GM19455 (cell line): ENCODE data around the gene ARHGAP5.

Experiments
- ATAC-seq: cut with Tn5 transposase; IDR thresholded peaks from one replicate; pipeline ENCODE4 v1.9.1; 2021; ENCODE audit not compliant: unreplicated experiment

ARHGAP5 gene

DNA sequence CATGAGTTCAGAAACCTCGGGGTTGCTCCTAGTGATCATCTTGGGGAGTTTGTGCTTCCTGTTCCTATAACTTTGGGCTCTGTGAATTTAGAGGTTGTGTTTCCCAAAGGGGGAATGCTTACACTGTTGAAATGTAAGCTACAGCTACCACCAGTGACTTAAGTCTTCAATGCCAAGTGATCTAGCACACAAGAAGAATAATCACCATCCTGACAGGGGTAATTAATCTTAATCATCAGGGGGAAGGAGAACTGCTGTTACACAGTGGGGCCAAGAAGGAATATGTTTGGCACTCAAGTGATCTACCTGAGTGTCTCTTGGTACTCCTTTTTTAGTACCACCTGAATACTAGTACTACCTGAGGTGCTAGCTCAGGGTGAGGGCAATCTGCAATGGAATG, 89.8 kb downstream of the ARHGAP5 start:
- no peak for ATAC-seq

DNA sequence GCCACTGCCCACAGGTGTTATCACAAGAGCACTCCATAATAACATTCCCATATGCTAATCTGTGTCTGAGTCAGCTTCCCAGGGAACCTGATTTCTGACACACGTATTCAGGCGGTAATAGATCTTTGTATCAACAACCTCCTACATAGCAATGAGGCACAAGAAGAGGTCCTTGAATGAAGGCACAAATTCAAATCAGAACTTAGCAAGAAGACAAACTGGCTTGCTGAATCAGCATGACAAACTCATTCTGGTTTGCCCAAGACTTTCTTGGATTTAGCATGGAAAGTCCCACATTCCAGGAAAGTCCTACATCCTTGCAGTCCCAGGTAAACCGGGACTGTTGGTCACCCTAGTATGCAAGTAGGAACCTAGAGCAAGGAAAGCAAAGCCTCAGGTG, 90.8 kb downstream of the ARHGAP5 start:
- ATAC-seq = no peak

DNA sequence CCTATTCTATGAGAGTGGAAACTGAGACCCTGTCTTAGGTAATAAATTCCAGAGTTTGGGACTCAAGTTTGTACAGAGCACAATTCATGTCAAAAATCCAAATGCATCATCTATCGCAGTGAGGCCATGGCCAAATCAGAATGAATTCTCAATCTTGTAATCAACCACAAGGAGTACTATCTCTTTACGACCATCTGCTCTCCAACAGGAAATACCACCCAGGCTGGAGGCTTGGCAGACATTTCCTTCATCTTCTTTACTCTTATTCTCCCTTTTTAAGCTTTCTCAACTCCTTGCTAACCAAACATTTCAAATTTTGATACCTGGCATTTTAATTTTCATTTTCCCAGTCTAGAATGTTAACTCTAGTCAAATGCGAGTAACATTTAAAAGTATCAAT, 92.1 kb downstream of the ARHGAP5 start:
- ATAC-seq = no peak

DNA sequence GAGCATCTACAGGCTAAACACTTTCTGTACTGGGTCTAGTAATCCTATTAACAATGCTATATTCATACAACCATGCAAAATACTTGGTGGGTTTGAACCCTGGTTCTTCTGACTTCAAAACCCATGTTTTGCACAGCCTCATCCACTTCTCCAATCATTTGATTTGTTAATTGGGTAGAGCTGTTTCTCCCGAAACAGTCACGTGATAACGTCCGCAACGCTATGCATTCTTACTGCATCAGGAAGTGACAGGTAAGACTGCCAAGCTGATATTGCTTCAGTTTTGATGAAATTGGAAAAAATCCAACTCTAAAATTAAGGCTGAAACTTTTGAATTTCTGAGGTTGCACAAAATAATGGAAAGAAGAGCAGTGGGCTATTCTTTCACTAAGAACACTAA, 94.4 kb downstream of the ARHGAP5 start:
- no peak for ATAC-seq

DNA sequence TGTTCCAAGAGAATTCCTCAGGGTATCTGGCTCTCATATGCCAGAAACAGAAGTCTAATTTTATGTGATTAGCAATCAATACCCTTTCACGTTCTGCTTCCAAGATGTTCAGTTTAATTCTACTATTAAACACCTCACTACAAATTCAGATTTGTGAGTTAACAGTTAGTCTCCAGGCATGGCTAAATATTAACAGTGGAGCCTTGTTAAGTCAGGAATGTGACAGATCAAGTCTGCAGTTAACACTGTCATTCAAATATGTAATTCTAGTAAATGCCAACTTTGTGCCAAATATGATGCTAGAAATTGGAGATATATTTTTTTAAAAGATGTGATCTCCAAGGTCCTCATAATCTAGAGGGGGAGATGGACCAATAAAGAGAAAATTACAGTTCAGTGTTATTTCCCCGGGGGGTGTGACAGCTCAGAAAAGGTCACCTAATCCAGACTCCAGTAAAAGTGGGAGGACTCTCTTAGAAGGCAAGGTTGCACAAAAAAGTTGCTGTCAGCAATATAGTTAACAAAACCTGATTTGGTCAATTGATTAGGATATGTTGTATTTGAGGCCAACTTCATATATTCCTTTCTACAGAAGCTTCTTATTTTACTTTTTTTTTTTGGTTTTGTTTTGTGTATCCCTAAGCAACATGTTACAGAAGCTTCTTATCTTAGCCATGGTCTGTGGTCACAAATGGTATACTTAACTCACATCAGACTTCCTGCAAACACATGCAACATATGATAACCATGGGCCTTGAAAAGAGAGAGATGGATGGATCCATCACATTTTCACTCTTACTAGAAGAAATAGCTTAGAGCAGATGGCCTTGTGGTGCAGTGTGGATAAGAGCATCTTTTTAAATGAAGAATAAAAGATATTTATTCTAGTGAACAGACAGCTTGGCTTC, 106.3 kb downstream of the ARHGAP5 start:
- ATAC-seq = no peak

DNA sequence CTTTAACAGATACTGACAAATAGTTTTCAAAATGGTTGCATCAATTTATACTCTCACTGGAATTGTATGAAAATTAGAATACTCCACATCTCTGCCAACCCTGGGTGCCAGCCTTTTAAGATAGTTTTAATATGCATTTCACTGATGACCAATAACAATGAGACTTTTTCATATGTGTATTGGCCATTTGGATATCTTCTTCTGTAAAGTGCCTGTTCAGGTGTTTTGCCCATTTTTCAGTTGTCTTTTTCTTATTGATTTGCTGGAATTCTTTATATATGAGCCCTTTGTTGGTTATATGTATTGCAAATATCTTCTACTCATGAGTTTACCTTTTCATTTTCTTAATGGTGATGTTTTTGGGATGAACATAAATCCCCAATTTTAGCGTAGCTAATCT, 108.0 kb downstream of the ARHGAP5 start:
- ATAC-seq = no peak

DNA sequence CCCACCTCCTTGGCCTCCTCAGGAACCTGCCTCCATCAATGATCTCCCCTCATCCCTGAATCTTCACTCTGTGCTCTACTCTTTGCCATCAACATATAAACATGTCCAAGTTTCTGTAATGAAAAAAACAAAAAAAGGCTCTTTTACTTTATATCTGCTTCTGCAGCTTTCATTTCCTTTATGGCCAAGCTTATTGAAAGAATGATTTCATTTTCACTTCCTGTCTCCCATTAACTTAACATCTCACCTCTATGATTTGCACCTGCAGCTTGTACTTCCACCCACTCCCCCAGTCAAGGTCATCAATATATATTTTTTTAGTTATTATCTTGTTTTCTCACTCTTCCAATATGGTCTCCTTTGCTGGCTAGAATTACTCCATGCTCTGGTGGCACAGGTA, 109.1 kb downstream of the ARHGAP5 start:
- no peak for ATAC-seq

DNA sequence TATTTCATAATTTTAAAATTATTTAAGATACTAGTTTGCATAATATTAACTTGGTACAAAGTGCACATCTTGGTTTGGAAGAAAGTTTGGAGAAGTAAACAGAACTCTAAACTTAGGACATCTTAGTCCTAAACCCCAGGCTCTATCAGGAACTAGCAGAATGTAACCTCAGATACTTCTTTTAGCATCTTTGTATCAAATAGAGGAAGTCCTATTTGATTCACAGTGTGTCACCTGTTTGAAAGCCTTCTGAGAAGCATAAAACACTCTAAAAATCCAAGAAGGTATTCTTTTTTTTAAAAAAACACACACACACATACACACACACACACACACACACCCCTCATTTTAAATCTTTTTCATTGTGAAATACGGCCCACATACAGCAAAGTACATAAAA, 112.7 kb downstream of the ARHGAP5 start:
- no peak for ATAC-seq

DNA sequence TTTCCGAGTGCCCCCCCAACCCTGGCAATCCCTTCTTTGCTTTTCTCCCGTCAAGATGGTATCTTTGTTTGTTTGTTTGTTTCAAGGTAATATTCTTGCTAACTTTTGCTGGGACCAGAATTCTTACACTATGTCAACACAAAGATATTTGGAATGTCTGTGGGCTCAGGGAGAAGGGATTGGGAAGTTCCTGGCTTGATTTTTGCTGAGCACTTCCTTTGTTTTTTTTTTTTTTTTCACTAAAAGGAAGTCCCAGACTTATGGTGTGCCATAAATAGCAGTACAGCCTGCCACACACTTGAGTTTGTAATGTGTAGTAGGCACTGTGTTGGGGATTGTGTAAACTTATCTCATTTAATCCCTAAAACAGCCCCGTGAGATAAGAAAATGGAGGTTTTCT, 113.6 kb downstream of the ARHGAP5 start:
- ATAC-seq = no peak

DNA sequence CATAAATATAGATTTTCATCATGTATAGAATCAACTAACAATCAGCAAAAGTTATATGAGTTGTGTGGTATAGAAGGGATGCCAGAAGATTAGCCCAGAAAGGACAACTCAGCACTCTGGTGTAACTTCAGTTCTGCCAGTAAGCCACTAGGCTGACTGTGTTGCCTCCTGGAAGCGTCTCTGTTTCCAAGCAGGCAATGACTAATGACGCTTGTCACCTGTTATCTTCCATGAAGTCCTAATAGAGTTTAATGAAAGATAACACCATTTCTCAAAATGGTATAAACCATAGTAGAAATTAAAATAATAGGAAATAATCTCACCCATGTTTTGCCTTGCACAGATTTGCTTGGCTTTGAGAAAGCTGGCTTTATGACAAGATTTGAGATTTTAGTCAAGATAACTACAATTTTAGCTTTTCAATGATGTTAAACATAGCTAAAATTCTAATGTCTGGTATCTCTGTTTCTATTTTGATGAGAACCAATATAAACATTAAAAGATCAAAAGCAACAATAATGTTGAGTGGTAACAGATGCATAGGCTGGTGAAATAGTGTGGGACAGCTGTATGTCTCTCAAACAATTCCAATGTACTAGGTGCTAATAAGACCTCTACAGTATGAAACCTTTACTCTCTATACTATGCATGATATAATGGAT, 115.7 kb downstream of the ARHGAP5 start:
- ATAC-seq = no peak

DNA sequence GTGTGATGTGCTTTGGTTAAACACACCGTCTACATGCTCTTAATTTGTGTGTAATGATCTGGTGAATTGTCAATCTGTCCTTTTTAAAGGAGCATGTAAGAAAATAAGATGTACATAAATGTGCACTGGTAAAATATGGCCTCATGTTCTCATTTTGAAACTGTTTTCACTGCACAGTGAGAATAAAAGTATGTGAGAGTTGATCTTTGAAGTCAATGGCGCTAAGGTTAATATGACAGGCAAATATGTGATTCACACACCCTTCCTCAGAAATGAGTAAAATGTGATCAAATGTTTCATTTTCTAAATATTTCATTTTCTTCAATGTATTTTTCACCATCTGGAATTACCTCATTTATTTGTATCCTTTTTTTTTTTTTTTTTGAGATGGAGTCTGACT, 116.4 kb downstream of the ARHGAP5 start:
- no peak for ATAC-seq

DNA sequence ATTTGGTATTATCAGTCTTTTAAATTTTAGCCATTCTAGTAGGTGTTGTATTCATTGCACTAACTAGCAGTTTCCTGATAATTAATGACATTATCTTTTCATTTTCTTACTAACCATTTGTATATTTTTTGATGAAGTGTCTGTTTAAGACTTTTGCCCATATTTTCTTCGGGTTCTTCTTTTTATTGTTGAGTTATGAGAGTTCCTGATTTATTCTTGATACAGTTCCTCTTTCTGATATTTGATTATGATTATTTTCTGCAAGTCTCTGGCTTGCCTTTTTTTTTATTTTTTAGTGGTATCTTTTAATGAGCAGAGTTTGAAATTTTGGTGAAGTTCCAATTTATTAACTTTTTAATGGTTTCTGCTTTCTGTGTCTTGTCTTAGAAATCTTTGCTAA, 118.5 kb downstream of the ARHGAP5 start:
- ATAC-seq = no peak

DNA sequence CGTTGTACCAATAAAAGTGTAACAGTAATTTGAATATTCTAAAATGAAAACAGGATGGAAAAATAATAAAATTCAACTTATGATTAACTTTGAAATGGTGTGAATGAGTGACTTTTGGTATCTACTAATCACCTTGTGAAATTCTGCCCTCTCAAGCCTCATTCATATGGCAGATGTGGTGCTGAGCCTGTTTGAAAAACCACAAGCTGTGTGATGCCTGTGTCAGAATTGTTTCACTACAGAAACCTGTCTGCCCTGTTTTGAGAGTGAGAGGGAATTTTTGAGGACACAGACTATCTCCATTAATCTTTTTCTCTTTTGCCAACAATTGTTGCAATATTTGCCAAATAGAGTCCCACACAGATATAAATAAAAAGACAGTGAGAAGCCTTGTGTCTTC, 120.8 kb downstream of the ARHGAP5 start:
- peak; percentile 37 for ATAC-seq

DNA sequence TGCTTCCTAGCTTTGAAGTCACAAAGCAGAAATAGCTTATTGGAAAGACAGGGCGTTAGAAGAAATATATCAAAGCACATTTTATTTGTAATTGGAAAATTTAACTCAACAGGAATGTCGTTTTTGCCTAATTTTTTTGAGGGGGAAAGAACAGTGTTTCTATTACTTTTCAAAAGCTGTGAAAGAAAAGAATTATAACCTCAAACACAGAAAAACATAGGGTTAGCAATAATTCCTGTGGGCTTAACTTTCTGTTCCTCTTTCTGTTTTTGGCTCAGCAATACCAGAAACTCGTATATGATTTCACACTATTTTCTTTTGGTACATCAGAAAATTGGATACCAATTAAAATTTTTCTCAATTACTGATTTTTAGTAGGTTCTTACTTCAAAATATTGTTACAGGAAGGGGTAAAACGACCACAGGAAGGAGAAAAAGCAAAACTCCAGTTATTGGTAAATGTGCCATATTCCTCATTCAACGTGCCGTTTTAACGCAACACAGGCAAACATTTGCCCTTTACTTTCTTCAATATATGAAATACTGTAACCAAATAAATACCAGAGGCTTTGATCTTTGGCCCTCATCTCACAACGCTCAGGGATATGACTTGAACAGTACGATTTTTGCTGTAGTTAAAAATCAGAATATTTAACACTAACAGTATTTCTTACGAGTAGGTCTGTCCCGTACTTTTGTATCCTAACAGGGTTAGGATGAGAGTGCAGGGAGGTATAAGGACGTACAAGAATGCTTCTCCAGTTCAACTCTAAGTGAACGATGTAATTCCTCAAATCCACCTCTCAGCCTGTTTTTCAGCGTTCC, 123.5 kb downstream of the ARHGAP5 start:
- no peak for ATAC-seq

DNA sequence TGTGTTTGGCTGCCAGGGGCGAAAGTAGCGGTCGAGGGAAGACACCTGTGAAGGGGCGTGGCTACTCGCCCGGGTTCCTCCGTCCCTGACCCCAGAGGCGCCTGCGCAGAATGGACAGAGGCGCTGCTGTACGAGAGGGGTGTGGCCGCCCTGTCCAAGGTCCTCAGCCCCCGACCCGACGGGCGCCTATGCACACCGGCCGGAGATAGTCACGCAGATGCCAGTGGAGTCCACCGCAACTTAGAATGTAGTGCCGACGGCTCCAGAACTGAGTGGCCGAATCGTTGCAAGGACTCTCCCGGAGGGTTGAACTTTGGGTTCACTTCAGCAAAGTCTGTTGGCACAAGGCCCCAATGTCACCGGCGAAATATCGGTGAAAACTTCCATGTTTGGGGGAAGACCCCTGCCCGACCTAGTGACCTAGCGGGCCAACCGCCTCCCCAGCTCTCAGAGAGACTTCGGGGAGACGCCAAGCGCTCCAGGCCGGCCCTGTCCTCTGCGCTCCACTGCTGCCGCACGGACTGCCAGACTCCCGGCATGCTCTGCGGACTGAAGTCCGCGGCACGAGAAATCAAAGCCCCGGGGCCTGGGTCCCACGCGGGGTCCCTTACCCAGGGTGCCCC, 124.2 kb downstream of the ARHGAP5 start:
- peak; percentile 56 for ATAC-seq

DNA sequence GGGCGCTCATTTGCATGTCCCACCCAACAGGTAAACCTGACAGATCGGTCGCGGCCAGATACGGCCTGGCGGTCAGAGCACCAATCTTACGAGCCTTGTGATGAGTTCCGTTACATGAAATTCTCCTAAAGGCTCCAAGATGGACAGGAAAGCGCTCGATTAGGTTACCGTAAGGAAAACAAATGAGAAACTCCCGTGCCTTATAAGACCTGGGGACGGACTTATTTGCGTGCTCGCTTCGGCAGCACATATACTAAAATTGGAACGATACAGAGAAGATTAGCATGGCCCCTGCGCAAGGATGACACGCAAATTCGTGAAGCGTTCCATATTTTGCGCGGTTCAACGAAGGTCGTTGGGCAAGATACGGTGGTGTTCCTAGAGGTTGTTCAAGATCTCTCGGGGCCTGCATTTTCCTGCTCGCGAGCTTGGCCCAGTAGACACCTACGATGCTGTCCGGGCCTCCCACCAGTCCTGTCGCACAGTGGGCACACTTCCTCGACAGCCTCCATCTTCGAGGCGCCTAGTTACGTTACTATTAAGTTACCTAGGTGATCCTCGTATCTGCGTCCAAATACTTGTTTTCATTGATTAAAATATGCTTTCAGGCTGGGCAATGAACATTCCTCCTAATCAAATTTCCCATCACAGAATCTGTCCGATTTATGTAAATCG, 124.8 kb downstream of the ARHGAP5 start, which contains the start of gene RNU6-7:
Gene RNU6-7, plus strand, starts transcription at position 230 of the 675 bp plus-strand sequence.
- ATAC-seq = no peak

DNA sequence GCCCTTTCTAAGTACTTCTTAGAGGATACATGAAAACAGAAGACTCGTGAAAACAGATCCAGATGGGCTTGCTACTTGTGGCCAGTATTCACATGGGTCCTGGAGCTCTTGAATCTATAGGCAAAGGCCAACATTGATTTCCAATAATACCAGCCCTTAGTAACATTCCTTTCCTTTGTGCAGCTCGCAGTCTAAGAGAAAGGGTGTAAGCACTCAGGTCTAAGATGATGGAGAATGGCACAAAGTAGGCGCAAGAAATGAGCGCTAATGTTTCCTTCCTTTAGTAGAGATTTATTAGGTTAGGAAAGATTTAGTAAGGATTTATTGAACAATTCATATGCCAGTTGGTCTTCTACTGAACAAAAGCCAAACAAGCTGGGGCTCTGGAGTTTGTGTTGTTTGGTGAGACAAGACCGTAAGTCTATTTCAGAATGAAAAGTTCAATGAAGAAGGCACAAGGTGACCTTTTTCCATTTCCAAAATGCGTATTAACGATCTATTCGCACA, 125.4 kb downstream of the ARHGAP5 start:
- no peak for ATAC-seq

DNA sequence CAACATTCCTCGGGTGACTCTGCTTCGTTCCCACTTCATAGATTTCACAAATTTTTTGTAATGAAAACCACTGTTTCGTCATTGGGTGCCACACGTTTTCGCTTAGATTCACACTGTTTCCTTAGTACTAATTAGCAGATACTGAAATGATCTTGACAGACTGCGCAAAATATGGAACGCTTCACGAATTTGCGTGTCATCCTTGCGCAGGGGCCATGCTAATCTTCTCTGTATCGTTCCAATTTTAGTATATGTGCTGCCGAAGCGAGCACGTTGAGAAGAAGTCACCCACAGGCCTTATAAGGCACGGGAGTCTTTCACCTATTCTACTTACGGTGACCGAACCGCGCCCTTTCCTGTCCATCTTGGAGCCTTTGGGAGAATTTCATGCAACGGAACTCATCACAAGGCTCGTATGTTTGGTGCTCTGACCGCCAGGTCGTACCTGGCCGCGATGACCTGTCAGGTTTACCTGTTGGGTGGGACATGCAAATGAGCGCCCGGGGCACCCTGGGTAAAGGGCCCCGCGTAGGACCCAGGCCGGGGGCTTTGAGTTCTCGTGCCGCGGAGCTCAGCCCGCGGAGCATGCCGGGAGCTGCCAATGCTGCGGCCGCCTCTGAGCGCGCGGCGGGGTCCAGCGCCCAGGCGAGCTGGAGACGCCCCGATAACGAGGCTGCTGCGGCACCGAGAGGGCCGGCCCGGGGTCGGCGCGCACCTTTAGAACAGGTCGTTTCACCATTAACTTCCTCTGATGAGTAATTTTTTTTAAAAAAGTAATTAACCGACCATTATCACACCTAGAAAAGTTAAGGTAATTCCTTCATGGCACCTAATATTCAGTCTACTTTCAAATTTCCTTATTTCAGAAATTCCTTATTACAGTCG, 126.1 kb downstream of the ARHGAP5 start, which contains the start of gene RNU6-8:
Gene RNU6-8, minus strand, starts transcription at position 272 of the 885 bp plus-strand sequence.
- ATAC-seq = peak; percentile 61

DNA sequence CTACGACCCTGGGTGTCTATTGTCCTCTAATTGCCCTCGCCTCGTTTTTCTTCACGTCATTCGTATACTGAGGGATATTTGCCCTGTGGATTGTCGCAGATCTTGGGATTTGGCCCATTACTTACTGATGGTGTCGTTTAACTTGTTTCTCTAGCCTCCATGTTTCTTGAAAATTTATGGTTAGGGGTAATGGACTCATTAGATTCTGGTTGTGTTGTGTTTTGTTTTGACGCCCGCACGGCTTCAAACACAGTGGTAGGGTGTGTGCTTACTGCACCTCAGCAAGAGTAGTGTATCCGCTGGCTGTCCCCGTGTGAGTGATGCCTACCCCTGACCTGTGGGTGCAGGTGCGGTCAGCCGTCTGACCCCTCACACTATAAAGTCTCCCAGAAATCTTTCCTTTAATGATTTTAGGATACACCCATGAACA, 126.8 kb downstream of the ARHGAP5 start:
- no peak for ATAC-seq
